C4-2B (cell line): ENCODE measurements around the gene KDM3B.

Experiments
- CTCF ChIP-seq: fragments of 450-650 bp; conservative IDR thresholded peaks from 2 replicates; pipeline ENCODE4 v1.5.1; 2017; ENCODE audit warnings: mild to moderate bottlenecking
- ZFX ChIP-seq: fragments of 450-650 bp; IDR thresholded peaks from 2 replicates; pipeline ENCODE4 v1.6.1; 2017

GRCh38 chr5:138453590-138453989 lies 101.1 kb downstream of the KDM3B start:
- no peak for TF ChIP-seq CTCF
- no peak for TF ChIP-seq ZFX
